ENCODE results near the gene ERI3. TPM values are rescaled to one million over a fixed set of nuclear protein-coding genes. Genes with fewer than 3 reads are reported as not detected.

The ERI3 gene
- total RNA-seq, 1 experiment from 2014 or later, result 52.8 TPM

- in situ Hi-C loops (cut with HindIII; ENCODE audit: low pct_unique_long_range_greater_than_20kb, low sequenced_read_pairs), result no loop called here
- DNase-seq (ENCODE audit: low read depth, low spot score), result no peak
Observed at GRCh38 chr1:44326821-44327465, 28.1 kb downstream of the ERI3 start.

DNA sequence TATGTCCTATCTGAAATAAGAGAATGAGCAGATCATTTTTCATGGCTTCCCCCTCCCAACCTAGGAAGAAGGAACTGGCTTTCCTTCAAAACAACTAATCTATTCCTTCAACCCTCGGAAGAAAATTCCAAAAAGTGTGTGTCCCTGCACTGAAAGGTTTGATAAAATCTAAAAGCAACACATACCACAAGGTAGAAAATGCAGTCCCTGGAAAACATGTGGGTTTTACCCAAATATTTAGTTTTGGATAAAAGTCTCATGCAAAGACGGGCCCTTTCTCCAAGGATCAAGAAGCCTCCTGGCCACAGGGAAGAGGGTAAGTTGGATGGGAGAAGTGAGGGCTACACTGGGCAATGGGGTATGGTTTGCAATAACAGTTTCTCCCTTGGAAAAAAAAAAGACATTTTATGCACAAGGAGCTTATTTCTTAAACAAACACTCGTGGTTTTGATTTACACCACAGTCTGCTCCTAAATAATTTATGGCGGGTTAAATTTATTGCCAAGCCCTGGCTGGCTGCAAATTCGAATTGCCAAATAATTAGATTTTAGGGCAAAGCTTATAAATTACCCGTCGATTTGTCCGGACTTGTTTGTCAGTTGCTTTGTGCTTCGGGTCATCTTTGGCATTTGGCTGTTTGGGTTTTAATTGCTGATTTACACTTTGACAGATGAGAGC lies 28.9 kb downstream of the ERI3 start:
- in situ Hi-C loops (cut with HindIII; ENCODE audit: low pct_unique_long_range_greater_than_20kb, low sequenced_read_pairs), result no loop called here
- DNase-seq (ENCODE audit: low read depth, low spot score), result no peak

DNA sequence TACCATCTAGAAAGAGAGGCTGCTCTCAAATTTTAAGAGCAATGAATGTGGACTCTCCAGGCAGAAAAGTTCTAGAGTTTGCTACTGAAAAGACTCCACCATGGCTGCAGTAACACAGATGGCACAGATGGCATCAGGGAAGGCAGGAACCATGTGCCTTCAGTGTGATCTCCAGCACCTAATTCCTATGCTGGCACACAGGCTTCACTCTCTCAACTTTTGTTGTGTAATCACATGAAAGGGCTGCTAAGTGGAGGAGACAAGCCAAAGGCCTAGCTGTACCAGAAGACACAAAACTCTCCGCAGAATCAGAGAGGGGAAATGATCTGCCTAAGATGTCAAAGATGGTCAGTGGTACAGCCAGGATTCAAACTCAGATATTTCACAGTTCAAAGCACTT lies 31.1 kb downstream of the ERI3 start:
- in situ Hi-C loops (cut with HindIII; ENCODE audit: low pct_unique_long_range_greater_than_20kb, low sequenced_read_pairs), result no loop called here
- DNase-seq (ENCODE audit: low read depth, low spot score), result peak; percentile 16

- DNase-seq (ENCODE audit: low read depth, low spot score), result no peak
- in situ Hi-C loops (cut with HindIII; ENCODE audit: low pct_unique_long_range_greater_than_20kb, low sequenced_read_pairs), result no loop called here
Observed at GRCh38 chr1:44322367-44322766, 32.7 kb downstream of the ERI3 start.

GRCh38 chr1:44321466-44321865 lies 33.6 kb downstream of the ERI3 start:
- in situ Hi-C loops (cut with HindIII; ENCODE audit: low pct_unique_long_range_greater_than_20kb, low sequenced_read_pairs), result no loop called here
- DNase-seq (ENCODE audit: low read depth, low spot score), result no peak

DNA sequence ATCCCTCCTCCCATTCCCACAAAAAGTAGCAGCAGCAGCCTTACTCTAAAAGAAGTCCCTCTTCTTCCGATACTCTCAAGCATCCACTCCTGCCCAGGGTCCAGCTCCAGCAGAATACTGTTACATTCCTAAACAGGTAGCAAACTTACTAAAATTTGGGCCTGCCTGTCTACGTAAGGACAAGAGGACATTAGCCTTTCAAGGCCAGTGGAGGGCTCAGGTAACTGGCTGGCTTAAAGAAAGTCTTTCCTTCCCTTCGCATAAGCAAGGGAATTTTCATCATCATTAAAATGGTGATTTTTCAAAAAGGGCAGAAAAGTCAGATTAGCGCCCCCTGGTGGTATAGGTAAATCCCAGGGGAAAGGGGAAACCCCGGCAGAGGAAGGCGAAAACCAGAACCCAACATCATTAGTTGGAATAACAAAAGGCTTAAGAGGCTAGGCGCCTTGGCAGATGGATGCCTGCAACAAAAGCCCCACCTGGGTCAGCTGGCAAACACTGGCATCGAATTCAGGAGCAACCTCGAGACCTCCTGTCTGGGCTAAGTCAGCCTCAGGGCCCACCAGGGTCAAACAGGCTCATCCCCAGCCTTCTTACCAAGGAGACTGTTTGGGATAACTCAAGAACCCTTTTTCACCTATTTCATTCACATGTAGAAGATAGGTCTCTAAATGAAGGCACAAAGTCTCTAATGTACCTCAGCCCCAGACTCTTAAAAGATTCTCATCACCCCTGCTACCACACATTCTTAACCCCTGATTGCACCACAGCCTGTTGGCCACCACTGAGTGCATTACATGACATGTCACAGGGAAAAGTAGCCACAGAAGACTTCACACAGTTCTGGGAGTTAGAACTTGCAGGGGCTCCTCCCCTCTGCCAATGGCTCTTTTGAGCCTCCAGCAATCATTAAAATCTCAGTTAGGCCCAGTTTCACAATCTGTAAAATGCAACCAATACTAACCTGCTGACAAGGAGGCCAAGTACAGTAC lies 36.7 kb downstream of the ERI3 start:
- in situ Hi-C loops (cut with HindIII; ENCODE audit: low pct_unique_long_range_greater_than_20kb, low sequenced_read_pairs), result no loop called here
- DNase-seq (ENCODE audit: low read depth, low spot score), result peak; percentile 62

DNA sequence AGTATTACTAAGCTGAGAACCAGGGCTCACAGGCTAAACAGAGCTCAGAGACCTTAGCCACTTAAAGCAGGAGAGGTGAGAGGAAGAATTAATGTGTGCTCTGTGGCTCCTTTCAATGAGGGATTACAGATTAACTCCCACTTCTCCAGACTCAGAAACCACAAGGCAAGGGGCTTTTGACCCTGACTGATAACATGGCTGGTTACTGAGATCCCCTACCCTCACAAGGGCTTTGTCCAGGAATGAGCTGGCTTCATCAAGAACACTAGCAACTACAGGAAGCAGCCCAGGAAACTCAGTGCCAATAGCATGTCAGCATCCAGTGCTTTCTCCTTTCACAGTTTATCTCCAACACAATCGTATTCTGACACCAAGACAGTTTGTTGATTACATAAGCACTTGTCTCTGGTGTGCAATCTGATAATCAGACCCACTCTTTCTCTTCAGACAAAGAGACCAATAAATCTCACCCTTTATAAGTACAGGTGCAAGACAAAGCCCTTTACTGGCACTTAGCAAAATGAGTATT lies 38.8 kb downstream of the ERI3 start:
- in situ Hi-C loops (cut with HindIII; ENCODE audit: low pct_unique_long_range_greater_than_20kb, low sequenced_read_pairs), result no loop called here
- DNase-seq (ENCODE audit: low read depth, low spot score), result no peak

DNA sequence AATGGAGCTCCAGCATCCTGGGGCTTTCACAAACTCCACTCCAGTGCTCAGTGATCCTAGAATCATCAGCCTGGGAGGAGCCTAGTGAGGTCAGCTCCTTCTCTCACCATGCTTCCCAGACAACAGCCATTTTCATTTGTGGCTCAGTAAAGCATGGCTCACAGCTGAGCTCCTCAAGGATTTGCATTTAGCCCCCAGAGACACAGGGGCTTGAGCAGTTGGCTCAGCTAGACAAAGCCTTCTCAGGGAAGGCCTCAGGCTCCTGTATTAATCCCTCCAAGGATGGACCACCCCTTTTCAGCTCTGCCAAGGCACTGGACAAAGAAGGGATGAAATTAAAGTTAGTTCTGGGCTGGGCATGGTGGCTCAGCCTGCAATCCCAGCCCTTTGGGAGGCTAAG lies 39.5 kb downstream of the ERI3 start:
- no peak for DNase-seq (ENCODE audit: low read depth, low spot score)
- in situ Hi-C loops (cut with HindIII; ENCODE audit: low pct_unique_long_range_greater_than_20kb, low sequenced_read_pairs), result no loop called here

- in situ Hi-C loops (cut with HindIII; ENCODE audit: low pct_unique_long_range_greater_than_20kb, low sequenced_read_pairs), result no loop called here
- DNase-seq (ENCODE audit: low read depth, low spot score), result peak; percentile 22
Observed at GRCh38 chr1:44314452-44314851, 40.6 kb downstream of the ERI3 start.

DNA sequence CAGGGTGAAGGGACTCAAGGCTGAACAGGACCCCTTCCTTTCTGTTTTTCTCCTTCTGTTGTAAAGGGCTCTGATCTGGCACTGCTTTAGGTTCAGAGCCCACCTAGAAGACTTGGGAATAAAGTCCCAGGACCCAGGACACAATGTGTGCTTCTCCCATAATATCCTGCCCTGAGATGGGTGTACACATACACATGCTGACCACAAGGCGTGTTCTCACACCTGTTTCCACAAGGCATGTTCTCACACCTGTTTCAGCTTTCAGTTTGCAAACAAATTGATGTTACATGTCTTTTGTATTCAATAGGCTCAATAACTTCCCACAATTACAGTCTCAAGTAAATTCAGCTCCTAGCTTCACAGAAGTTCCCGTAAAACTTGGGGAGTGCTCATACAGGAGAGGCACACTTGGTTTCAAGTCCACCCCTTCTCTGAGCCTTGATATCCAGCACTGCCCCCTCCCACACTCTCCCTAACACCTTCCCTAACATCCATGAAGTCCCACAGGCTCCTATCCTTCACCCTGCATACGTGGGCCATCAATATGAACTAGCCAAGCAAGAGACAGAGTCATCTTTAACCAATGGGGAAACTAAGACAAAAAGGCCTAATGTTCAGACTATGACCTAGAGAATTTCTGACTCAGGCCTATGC lies 41.7 kb downstream of the ERI3 start:
- DNase-seq (ENCODE audit: low read depth, low spot score), result no peak
- in situ Hi-C loops (cut with HindIII; ENCODE audit: low pct_unique_long_range_greater_than_20kb, low sequenced_read_pairs), result no loop called here

GRCh38 chr1:44312399-44313196 lies 42.5 kb downstream of the ERI3 start:
- no peak for DNase-seq (ENCODE audit: low read depth, low spot score)
- in situ Hi-C loops (cut with HindIII; ENCODE audit: low pct_unique_long_range_greater_than_20kb, low sequenced_read_pairs), result no loop called here

DNA sequence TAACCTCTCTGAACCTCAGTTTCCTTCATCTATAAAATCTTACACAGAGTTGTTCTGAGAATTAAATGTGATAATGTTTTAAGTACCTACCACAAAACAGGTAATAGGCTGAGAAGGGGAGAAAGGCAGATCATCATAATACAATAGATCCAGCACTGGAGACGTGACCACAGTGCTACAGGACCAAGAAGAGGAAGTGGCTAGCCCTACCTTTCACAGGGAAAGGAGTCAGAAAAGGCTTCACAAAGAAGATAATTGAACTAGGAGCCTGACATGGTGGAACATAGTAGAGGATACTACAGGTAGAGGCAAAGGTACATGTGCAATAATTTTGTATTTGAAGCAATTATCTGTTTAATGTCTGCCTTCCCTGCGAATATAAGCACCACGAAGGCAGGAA lies 45.1 kb downstream of the ERI3 start:
- no peak for DNase-seq (ENCODE audit: low read depth, low spot score)
- in situ Hi-C loops (cut with HindIII; ENCODE audit: low pct_unique_long_range_greater_than_20kb, low sequenced_read_pairs), result no loop called here

DNA sequence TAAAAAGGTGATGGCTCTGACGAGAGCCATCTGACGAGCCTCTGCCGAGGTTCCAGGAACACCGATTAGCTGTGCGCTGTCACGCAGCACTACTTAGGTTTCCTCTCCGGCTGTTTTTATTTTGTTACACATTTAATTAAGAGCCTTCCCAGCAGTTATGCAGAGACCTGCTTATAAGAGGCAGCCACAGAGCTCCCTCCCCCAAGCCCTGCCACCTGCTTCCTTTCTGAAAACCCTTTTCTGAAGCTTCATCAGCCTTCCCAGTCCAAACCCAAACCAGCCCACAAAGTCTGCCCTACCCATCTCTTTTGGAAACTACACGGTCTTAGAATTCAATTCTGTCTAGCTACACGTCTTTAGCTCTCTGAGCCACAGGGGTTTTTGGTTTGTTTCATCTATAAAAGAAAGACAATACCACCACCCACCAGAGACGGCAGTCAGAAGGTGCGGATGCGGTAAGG lies 49.1 kb downstream of the ERI3 start:
- DNase-seq (ENCODE audit: low read depth, low spot score), result no peak
- in situ Hi-C loops (cut with HindIII; ENCODE audit: low pct_unique_long_range_greater_than_20kb, low sequenced_read_pairs), result no loop called here

DNA sequence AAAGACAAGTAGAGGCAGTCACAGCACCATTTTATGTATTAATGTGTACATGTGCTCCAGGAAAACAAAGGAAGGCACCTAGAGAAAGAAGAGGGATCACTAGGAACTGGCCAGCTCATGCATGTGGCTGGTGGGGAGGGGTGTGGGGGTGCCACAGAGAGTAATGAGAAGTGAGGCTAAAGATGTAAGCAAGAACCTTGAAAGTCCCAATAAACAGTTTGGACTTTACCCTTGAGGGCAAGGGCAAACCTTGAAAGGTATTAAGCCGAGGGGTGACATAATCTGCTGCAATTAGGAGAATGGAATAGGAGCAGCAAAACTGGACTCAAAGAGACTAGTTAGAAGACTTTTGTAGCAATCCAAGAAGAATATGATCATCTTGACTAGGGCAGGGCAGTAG lies 51.5 kb downstream of the ERI3 start:
- DNase-seq (ENCODE audit: low read depth, low spot score), result no peak
- in situ Hi-C loops (cut with HindIII; ENCODE audit: low pct_unique_long_range_greater_than_20kb, low sequenced_read_pairs), result no loop called here

GRCh38 chr1:44302541-44302940 lies 52.5 kb downstream of the ERI3 start:
- in situ Hi-C loops (cut with HindIII; ENCODE audit: low pct_unique_long_range_greater_than_20kb, low sequenced_read_pairs), result no loop called here

DNA sequence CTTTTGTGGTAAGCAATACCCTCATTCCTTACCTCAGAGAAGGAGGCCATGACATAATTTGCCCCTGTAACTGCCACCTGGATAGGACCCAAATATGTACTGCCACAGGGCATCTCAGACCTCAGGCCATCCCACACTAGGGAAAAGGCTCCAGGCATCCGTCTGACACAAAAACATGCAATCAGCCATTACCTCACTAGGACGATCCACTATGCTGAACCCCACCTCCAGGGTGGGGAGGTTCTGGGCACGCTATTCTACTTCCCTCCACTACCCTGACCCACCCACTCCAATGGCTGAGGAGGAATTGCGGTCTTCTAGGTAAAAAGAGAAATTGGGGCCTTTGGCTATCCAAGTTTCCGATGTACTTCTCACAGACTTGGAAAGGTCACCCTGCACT lies 53.6 kb downstream of the ERI3 start:
- in situ Hi-C loops (cut with HindIII; ENCODE audit: low pct_unique_long_range_greater_than_20kb, low sequenced_read_pairs), result no loop called here
- DNase-seq (ENCODE audit: low read depth, low spot score), result no peak

More at GRCh38 chr1:44302541-44302940, 52.5 kb downstream of the ERI3 start:
- no peak for DNase-seq (ENCODE audit: low read depth, low spot score)

- no peak for DNase-seq (ENCODE audit: low read depth, low spot score)
- in situ Hi-C loops (cut with HindIII; ENCODE audit: low pct_unique_long_range_greater_than_20kb, low sequenced_read_pairs), result no loop called here
Observed at GRCh38 chr1:44300852-44301251, 54.2 kb downstream of the ERI3 start.
